Measurements from ENCODE around the gene GTPBP10. TPM values are rescaled to one million over a fixed set of nuclear protein-coding genes. Genes with fewer than 3 reads are reported as not detected.

GTPBP10 gene
- total RNA-seq, 1 experiment from 2014 or later: 18.5 TPM

GRCh38 chr7:90346336-90347125 lies at the start of gene GTPBP10 (continued):
- TF ChIP-seq JUN (CRISPR knock-in tag; IDR thresholded peaks at IDR 0.05) (no peak), ZNF317 (CRISPR knock-in tag; IDR thresholded peaks at IDR 0.05; ENCODE audit: borderline replicate concordance, low read depth) (no peak), ETV6 (CRISPR knock-in tag; IDR thresholded peaks at IDR 0.05) (peak; percentile 86), NFYB (CRISPR knock-in tag; conservative IDR thresholded peaks at IDR 0.05; ENCODE audit: low read depth) (no peak), ZMAT4 (CRISPR knock-in tag; IDR thresholded peaks at IDR 0.05) (no peak), MAX (CRISPR knock-in tag; IDR thresholded peaks at IDR 0.05) (peak; percentile 91), GABPB1 (CRISPR knock-in tag; IDR thresholded peaks at IDR 0.05) (peak; percentile 82), CBFB (CRISPR knock-in tag; IDR thresholded peaks at IDR 0.05; ENCODE audit: low read depth) (no peak), PRRX2 (CRISPR knock-in tag; IDR thresholded peaks at IDR 0.05) (no peak), EMX1 (CRISPR knock-in tag; IDR thresholded peaks at IDR 0.05) (no peak), RORB (CRISPR knock-in tag; IDR thresholded peaks at IDR 0.05) (no peak), CREB1 (CRISPR knock-in tag; IDR thresholded peaks at IDR 0.05) (peak; percentile 88), GTF2I (CRISPR knock-in tag; conservative IDR thresholded peaks at IDR 0.05) (no peak), PREB (CRISPR knock-in tag; IDR thresholded peaks at IDR 0.05; ENCODE audit: borderline replicate concordance) (no peak), FOXP1 (CRISPR knock-in tag; IDR thresholded peaks at IDR 0.05; ENCODE audit: borderline replicate concordance) (peak; percentile 52; the same call in 1 of the 2 replicates), USF1 (CRISPR knock-in tag; IDR thresholded peaks at IDR 0.05) (peak; percentile 53; the same call in 1 of the 2 replicates), IRF1 (CRISPR knock-in tag; IDR thresholded peaks at IDR 0.05) (0 out of 2 replicates have a peak, but pooled peaks have one; percentile 22), RELA (CRISPR knock-in tag; IDR thresholded peaks at IDR 0.05; ENCODE audit: borderline replicate concordance) (no peak), JAZF1 (CRISPR knock-in tag; IDR thresholded peaks at IDR 0.05) (no peak)

- peaks cover 7% of the 10 kb centered on the region for H3K4me1 Mint-ChIP-seq
- DNase-seq (ENCODE audit: low spot score): no peak
- POLR2A ChIA-PET: no interaction called here
- H3K27ac Mint-ChIP-seq: no peak overlapping the region
- peaks cover 2% of the 10 kb centered on the region; the same call in 1 of the 2 replicates for H3K27me3 Mint-ChIP-seq (ENCODE audit: low read depth)
- H3K9me3 Mint-ChIP-seq: peaks cover 14% of the 10 kb centered on the region
- TF ChIP-seq E2F1 (CRISPR knock-in tag; IDR thresholded peaks at IDR 0.05): no peak
- TF ChIP-seq EMX1 (CRISPR knock-in tag; IDR thresholded peaks at IDR 0.05): no peak
- no peak for TF ChIP-seq MYBL2 (CRISPR knock-in tag; IDR thresholded peaks at IDR 0.05)
- TF ChIP-seq CDX4 (CRISPR knock-in tag; IDR thresholded peaks at IDR 0.05; ENCODE audit: borderline replicate concordance): no peak
- TF ChIP-seq RELA (CRISPR knock-in tag; IDR thresholded peaks at IDR 0.05; ENCODE audit: borderline replicate concordance): no peak
- no peak for TF ChIP-seq ATF2 (CRISPR knock-in tag; IDR thresholded peaks at IDR 0.05; ENCODE audit: borderline replicate concordance, low read depth)
- CTCF ChIA-PET: interaction anchor here (0.8 to 1.6 kb wide), 9 partner anchors 10 to 144 kb away, joined by 3 to 6 read pairs (median 4); partner anchors contain the start of genes FAM237B, STEAP1 and STEAP2
- peak; percentile 98 for ATAC-seq
- peaks cover 10% of the 10 kb centered on the region for H3K36me3 Mint-ChIP-seq
- no peak overlapping the region for H3K4me3 Mint-ChIP-seq
Observed at GRCh38 chr7:90298145-90299038, 48.1 kb upstream of the GTPBP10 start.
